ENCODE results near the gene AOPEP.

The AOPEP gene

GRCh38 chr9:95091601-95092261, 365.2 kb downstream of the AOPEP start:
- H3K27me3 Mint-ChIP-seq: no peaks in the 10 kb centered on the region
- DNase-seq (ENCODE audit: low spot score in 2 of 2) (no peak), ATAC-seq (replicated peaks; ENCODE audit: extremely low read depth, poor library complexity, severe bottlenecking) (no peak)
- no peak overlapping the region for H3K27ac Mint-ChIP-seq (ENCODE audit: low read depth)
- no peaks in the 10 kb centered on the region for H3K9me3 Mint-ChIP-seq
- H3K4me1 Mint-ChIP-seq: peaks cover 10% of the 10 kb centered on the region
- H3K36me3 Mint-ChIP-seq (ENCODE audit: insufficient read depth): peaks cover 2% of the 10 kb centered on the region
- no peak overlapping the region for H3K4me3 Mint-ChIP-seq

- Mint-ChIP-seq H3K36me3 (ENCODE audit: insufficient read depth) (peaks cover 2% of the 10 kb centered on the region), H3K9me3 (no peaks in the 10 kb centered on the region), H3K27ac (ENCODE audit: low read depth) (no peak overlapping the region), H3K4me3 (no peak overlapping the region), H3K27me3 (no peaks in the 10 kb centered on the region), H3K4me1 (peaks cover 10% of the 10 kb centered on the region)
- no peak for DNase-seq (ENCODE audit: low spot score in 2 of 2)
- no peak for ATAC-seq (replicated peaks; ENCODE audit: extremely low read depth, poor library complexity, severe bottlenecking)
Observed at GRCh38 chr9:95092262-95093072, 366.0 kb downstream of the AOPEP start.

- Mint-ChIP-seq H3K4me1 (peaks cover 10% of the 10 kb centered on the region), H3K4me3 (no peak overlapping the region), H3K9me3 (no peaks in the 10 kb centered on the region), H3K36me3 (ENCODE audit: insufficient read depth) (peaks cover 4% of the 10 kb centered on the region), H3K27ac (ENCODE audit: low read depth) (no peak overlapping the region), H3K27me3 (no peaks in the 10 kb centered on the region)
- ATAC-seq (replicated peaks; ENCODE audit: extremely low read depth, poor library complexity, severe bottlenecking): no peak
- DNase-seq (ENCODE audit: low spot score in 2 of 2): no peak
Observed at GRCh38 chr9:95093586-95093985, 367.1 kb downstream of the AOPEP start.

- Mint-ChIP-seq H3K4me3 (no peak overlapping the region), H3K27me3 (no peaks in the 10 kb centered on the region), H3K4me1 (peaks cover 10% of the 10 kb centered on the region), H3K36me3 (ENCODE audit: insufficient read depth) (peaks cover 4% of the 10 kb centered on the region), H3K9me3 (no peaks in the 10 kb centered on the region), H3K27ac (ENCODE audit: low read depth) (no peak overlapping the region)
- ATAC-seq (replicated peaks; ENCODE audit: extremely low read depth, poor library complexity, severe bottlenecking) (no peak), DNase-seq (ENCODE audit: low spot score in 2 of 2) (no peak)
Observed at GRCh38 chr9:95094002-95094401, 367.5 kb downstream of the AOPEP start.

- H3K4me3 Mint-ChIP-seq: no peak overlapping the region
- peaks cover 4% of the 10 kb centered on the region for H3K36me3 Mint-ChIP-seq (ENCODE audit: insufficient read depth)
- ATAC-seq (replicated peaks; ENCODE audit: extremely low read depth, poor library complexity, severe bottlenecking) (no peak), DNase-seq (ENCODE audit: low spot score in 2 of 2) (no peak)
- H3K9me3 Mint-ChIP-seq: no peaks in the 10 kb centered on the region
- peaks cover 10% of the 10 kb centered on the region for H3K4me1 Mint-ChIP-seq
- H3K27ac Mint-ChIP-seq (ENCODE audit: low read depth): no peak overlapping the region
- no peaks in the 10 kb centered on the region for H3K27me3 Mint-ChIP-seq
Observed at GRCh38 chr9:95095641-95096355, 369.3 kb downstream of the AOPEP start.

- H3K36me3 Mint-ChIP-seq (ENCODE audit: insufficient read depth): peaks cover 4% of the 10 kb centered on the region
- DNase-seq (ENCODE audit: low spot score in 2 of 2) (no peak), ATAC-seq (replicated peaks; ENCODE audit: extremely low read depth, poor library complexity, severe bottlenecking) (no peak)
- H3K27me3 Mint-ChIP-seq: no peaks in the 10 kb centered on the region
- H3K9me3 Mint-ChIP-seq: no peaks in the 10 kb centered on the region
- H3K27ac Mint-ChIP-seq (ENCODE audit: low read depth): no peak overlapping the region
- peaks cover 7% of the 10 kb centered on the region for H3K4me1 Mint-ChIP-seq
- H3K4me3 Mint-ChIP-seq: no peak overlapping the region
Observed at GRCh38 chr9:95096381-95096780, 369.9 kb downstream of the AOPEP start.

- Mint-ChIP-seq H3K4me1 (peaks cover 3% of the 10 kb centered on the region), H3K9me3 (no peaks in the 10 kb centered on the region), H3K4me3 (no peak overlapping the region), H3K27ac (ENCODE audit: low read depth) (no peak overlapping the region), H3K27me3 (no peaks in the 10 kb centered on the region), H3K36me3 (ENCODE audit: insufficient read depth) (peaks cover 4% of the 10 kb centered on the region)
- ATAC-seq (replicated peaks; ENCODE audit: extremely low read depth, poor library complexity, severe bottlenecking): no peak
- no peak for DNase-seq (ENCODE audit: low spot score in 2 of 2)
Observed at GRCh38 chr9:95096807-95097206, 370.3 kb downstream of the AOPEP start.

GRCh38 chr9:95097279-95097678, 370.8 kb downstream of the AOPEP start:
- DNase-seq (ENCODE audit: low spot score in 2 of 2) (no peak), ATAC-seq (replicated peaks; ENCODE audit: extremely low read depth, poor library complexity, severe bottlenecking) (no peak)
- Mint-ChIP-seq H3K4me3 (no peak overlapping the region), H3K36me3 (ENCODE audit: insufficient read depth) (peaks cover 4% of the 10 kb centered on the region), H3K27ac (ENCODE audit: low read depth) (no peak overlapping the region), H3K27me3 (no peaks in the 10 kb centered on the region), H3K9me3 (no peaks in the 10 kb centered on the region), H3K4me1 (no peaks in the 10 kb centered on the region)

- Mint-ChIP-seq H3K4me3 (no peak overlapping the region), H3K27ac (ENCODE audit: low read depth) (no peak overlapping the region), H3K4me1 (no peaks in the 10 kb centered on the region), H3K36me3 (ENCODE audit: insufficient read depth) (peaks cover 2% of the 10 kb centered on the region), H3K9me3 (no peaks in the 10 kb centered on the region), H3K27me3 (no peaks in the 10 kb centered on the region)
- DNase-seq (ENCODE audit: low spot score in 2 of 2): no peak
- no peak for ATAC-seq (replicated peaks; ENCODE audit: extremely low read depth, poor library complexity, severe bottlenecking)
Observed at GRCh38 chr9:95098391-95098921, 372.0 kb downstream of the AOPEP start.

GRCh38 chr9:95099321-95100070, 373.0 kb downstream of the AOPEP start:
- no peak for DNase-seq (ENCODE audit: low spot score in 2 of 2)
- Mint-ChIP-seq H3K27ac (ENCODE audit: low read depth) (no peak overlapping the region), H3K27me3 (no peaks in the 10 kb centered on the region), H3K36me3 (ENCODE audit: insufficient read depth) (peaks cover 2% of the 10 kb centered on the region), H3K4me3 (no peak overlapping the region), H3K4me1 (no peaks in the 10 kb centered on the region), H3K9me3 (no peaks in the 10 kb centered on the region)
- ATAC-seq (replicated peaks; ENCODE audit: extremely low read depth, poor library complexity, severe bottlenecking): no peak

- no peaks in the 10 kb centered on the region for H3K4me1 Mint-ChIP-seq
- H3K27me3 Mint-ChIP-seq: no peaks in the 10 kb centered on the region
- peaks cover 2% of the 10 kb centered on the region for H3K36me3 Mint-ChIP-seq (ENCODE audit: insufficient read depth)
- no peaks in the 10 kb centered on the region for H3K9me3 Mint-ChIP-seq
- no peak for ATAC-seq (replicated peaks; ENCODE audit: extremely low read depth, poor library complexity, severe bottlenecking)
- no peak overlapping the region for H3K4me3 Mint-ChIP-seq
- no peak overlapping the region for H3K27ac Mint-ChIP-seq (ENCODE audit: low read depth)
- no peak for DNase-seq (ENCODE audit: low spot score in 2 of 2)
Observed at GRCh38 chr9:95100071-95100627, 373.6 kb downstream of the AOPEP start.

- DNase-seq (ENCODE audit: low spot score in 2 of 2): no peak
- no peak overlapping the region for H3K27ac Mint-ChIP-seq (ENCODE audit: low read depth)
- H3K4me1 Mint-ChIP-seq: no peaks in the 10 kb centered on the region
- no peaks in the 10 kb centered on the region for H3K9me3 Mint-ChIP-seq
- H3K36me3 Mint-ChIP-seq (ENCODE audit: insufficient read depth): peaks cover 4% of the 10 kb centered on the region
- no peak for ATAC-seq (replicated peaks; ENCODE audit: extremely low read depth, poor library complexity, severe bottlenecking)
- no peaks in the 10 kb centered on the region for H3K27me3 Mint-ChIP-seq
- no peak overlapping the region for H3K4me3 Mint-ChIP-seq
Observed at GRCh38 chr9:95101326-95101725, 374.8 kb downstream of the AOPEP start.

All from central memory CD8-positive, alpha-beta T cell (primary cell).